HL-60 (cell line): ENCODE data around the gene SEC14L1.

ENCODE experiments used
- GABPA ChIP-seq: IDR thresholded peaks from 2 replicates; pipeline ENCODE4 v1.6.1; 2012; ENCODE audit warnings: low read depth
- TF ChIP-seq, protein P1 (sequence below): IDR thresholded peaks from one replicate; pipeline ENCODE4 v1.5.1; 2011; ENCODE audit warnings: low read length, control low read depth, inconsistent platforms; ENCODE audit not compliant: insufficient read depth
- TF ChIP-seq, protein P2 (sequence below): IDR thresholded peaks from 2 replicates; pipeline ENCODE4 v1.6.1; 2012; ENCODE audit warnings: low read depth; ENCODE audit not compliant: insufficient replicate concordance

DNA sequence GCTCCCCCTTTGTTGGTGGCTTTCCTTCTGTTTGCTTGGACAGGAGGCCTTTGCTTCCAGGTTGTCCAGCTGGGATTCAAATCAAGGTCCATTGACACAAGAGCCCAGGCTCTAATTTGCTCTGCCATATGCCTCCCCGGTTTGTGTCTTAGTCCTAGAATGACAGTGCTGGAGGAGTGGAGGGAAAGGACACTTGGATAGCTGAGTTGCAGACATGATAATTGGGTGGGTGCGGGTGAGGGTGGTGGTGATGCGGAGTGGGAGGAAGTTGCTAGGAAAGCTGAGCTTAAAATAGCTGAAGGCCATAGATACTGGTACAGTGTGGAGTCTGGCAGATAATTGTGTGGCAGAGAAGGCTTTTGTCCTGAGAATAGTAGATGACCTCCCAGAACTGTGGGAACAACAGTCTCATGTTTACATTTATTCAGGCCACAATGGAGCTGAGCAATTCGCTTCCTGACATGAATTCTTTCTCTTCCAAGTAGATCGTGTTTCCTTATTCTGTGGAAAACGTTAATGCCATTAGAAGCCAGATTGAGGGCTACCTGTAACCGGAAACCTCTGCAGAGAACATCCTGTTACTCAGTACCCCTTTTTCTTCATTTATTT, 23.8 kb downstream of the SEC14L1 start:
- TF ChIP-seq, protein P1, sequence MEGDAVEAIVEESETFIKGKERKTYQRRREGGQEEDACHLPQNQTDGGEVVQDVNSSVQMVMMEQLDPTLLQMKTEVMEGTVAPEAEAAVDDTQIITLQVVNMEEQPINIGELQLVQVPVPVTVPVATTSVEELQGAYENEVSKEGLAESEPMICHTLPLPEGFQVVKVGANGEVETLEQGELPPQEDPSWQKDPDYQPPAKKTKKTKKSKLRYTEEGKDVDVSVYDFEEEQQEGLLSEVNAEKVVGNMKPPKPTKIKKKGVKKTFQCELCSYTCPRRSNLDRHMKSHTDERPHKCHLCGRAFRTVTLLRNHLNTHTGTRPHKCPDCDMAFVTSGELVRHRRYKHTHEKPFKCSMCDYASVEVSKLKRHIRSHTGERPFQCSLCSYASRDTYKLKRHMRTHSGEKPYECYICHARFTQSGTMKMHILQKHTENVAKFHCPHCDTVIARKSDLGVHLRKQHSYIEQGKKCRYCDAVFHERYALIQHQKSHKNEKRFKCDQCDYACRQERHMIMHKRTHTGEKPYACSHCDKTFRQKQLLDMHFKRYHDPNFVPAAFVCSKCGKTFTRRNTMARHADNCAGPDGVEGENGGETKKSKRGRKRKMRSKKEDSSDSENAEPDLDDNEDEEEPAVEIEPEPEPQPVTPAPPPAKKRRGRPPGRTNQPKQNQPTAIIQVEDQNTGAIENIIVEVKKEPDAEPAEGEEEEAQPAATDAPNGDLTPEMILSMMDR = no peak
- no peak for TF ChIP-seq GABPA
- TF ChIP-seq, protein P2, sequence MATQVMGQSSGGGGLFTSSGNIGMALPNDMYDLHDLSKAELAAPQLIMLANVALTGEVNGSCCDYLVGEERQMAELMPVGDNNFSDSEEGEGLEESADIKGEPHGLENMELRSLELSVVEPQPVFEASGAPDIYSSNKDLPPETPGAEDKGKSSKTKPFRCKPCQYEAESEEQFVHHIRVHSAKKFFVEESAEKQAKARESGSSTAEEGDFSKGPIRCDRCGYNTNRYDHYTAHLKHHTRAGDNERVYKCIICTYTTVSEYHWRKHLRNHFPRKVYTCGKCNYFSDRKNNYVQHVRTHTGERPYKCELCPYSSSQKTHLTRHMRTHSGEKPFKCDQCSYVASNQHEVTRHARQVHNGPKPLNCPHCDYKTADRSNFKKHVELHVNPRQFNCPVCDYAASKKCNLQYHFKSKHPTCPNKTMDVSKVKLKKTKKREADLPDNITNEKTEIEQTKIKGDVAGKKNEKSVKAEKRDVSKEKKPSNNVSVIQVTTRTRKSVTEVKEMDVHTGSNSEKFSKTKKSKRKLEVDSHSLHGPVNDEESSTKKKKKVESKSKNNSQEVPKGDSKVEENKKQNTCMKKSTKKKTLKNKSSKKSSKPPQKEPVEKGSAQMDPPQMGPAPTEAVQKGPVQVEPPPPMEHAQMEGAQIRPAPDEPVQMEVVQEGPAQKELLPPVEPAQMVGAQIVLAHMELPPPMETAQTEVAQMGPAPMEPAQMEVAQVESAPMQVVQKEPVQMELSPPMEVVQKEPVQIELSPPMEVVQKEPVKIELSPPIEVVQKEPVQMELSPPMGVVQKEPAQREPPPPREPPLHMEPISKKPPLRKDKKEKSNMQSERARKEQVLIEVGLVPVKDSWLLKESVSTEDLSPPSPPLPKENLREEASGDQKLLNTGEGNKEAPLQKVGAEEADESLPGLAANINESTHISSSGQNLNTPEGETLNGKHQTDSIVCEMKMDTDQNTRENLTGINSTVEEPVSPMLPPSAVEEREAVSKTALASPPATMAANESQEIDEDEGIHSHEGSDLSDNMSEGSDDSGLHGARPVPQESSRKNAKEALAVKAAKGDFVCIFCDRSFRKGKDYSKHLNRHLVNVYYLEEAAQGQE = no peak
